MM.1S (cell line): ENCODE measurements around the gene FCAMR.

Source experiments
- DNase-seq: peaks from one replicate; pipeline ENCODE4 v3.0.0-alpha.2; 2015
- H2AFZ ChIP-seq: fragments of 300-600 bp; sonication (generic); 2 replicates; pipeline ENCODE4 v1.6.0; 2016; ENCODE audit warnings: antibody characterized with exemption, low read length
- H3F3A ChIP-seq: fragments of 300-600 bp; sonication (generic); 2 replicates; pipeline ENCODE4 v1.6.1; 2016; ENCODE audit warnings: mild to moderate bottlenecking, antibody characterized with exemption, low read length, moderate library complexity, mixed read lengths; ENCODE audit not compliant: insufficient read depth
- H3K27ac ChIP-seq: fragments of 300-600 bp; sonication (generic); 2 replicates; pipeline ENCODE4 v1.5.1; 2016; ENCODE audit warnings: mild to moderate bottlenecking, low read length
- H3K27me3 ChIP-seq: fragments of 300-600 bp; sonication (generic); replicated peaks from 2 replicates; pipeline ENCODE4 v1.6.0; 2016; ENCODE audit warnings: low read length; ENCODE audit not compliant: insufficient read depth
- H3K36me3 ChIP-seq: fragments of 300-600 bp; sonication (generic); replicated peaks from 2 replicates; pipeline ENCODE4 v1.6.1; 2016; ENCODE audit warnings: mild to moderate bottlenecking, low read length, mixed read lengths; ENCODE audit not compliant: insufficient read depth
- H3K4me1 ChIP-seq: fragments of 300-600 bp; sonication (generic); 2 replicates; pipeline ENCODE4 v1.6.1; 2016; ENCODE audit warnings: low read length, mixed read lengths
- H3K4me2 ChIP-seq: fragments of 300-600 bp; sonication (generic); 2 replicates; pipeline ENCODE4 v1.6.0; 2016; ENCODE audit warnings: low read depth, low read length
- H3K4me3 ChIP-seq: fragments of 300-600 bp; sonication (generic); 2 replicates; pipeline ENCODE4 v1.5.1; 2016; ENCODE audit warnings: low read length, mixed read lengths
- H3K79me2 ChIP-seq: fragments of 300-600 bp; sonication (generic); 2 replicates; pipeline ENCODE4 v1.6.1; 2016; ENCODE audit warnings: mixed run types, low read length, mixed read lengths
- H3K9ac ChIP-seq: fragments of 300-600 bp; sonication (generic); 2 replicates; pipeline ENCODE4 v1.6.1; 2016; ENCODE audit warnings: low read length, mixed read lengths
- H3K9me2 ChIP-seq: fragments of 300-600 bp; sonication (generic); replicated peaks from 2 replicates; pipeline ENCODE4 v1.6.1; 2016; ENCODE audit warnings: mild to moderate bottlenecking, low read length, mixed read lengths; ENCODE audit not compliant: insufficient read depth
- H3K9me3 ChIP-seq: fragments of 300-600 bp; sonication (generic); replicated peaks from 2 replicates; pipeline ENCODE4 v1.6.1; 2016; ENCODE audit warnings: mild to moderate bottlenecking, low read length, mixed read lengths; ENCODE audit not compliant: insufficient read depth
- H4K20me1 ChIP-seq: fragments of 300-600 bp; sonication (generic); 2 replicates; pipeline ENCODE4 v1.6.1; 2016; ENCODE audit warnings: mild to moderate bottlenecking, low read length, moderate library complexity, mixed read lengths; ENCODE audit not compliant: insufficient read depth
- EZH2 ChIP-seq: fragments of 300-600 bp; sonication (generic); optimal IDR thresholded peaks from 2 replicates; pipeline ENCODE3; 2017; ENCODE audit warnings: low read depth, mild to moderate bottlenecking, antibody characterized with exemption, low read length, mixed read lengths
- EZH2phosphoT487 ChIP-seq: fragments of 300-600 bp; sonication (generic); IDR thresholded peaks from 2 replicates; pipeline ENCODE4 v1.6.1; 2018; ENCODE audit warnings: antibody characterized with exemption, low read length
- TF ChIP-seq, protein P1 (sequence below): fragments of 300-600 bp; sonication (generic); IDR thresholded peaks from 2 replicates; pipeline ENCODE4 v1.5.1; 2016; ENCODE audit warnings: antibody characterized with exemption, low read length, mixed read lengths

The FCAMR gene

DNA sequence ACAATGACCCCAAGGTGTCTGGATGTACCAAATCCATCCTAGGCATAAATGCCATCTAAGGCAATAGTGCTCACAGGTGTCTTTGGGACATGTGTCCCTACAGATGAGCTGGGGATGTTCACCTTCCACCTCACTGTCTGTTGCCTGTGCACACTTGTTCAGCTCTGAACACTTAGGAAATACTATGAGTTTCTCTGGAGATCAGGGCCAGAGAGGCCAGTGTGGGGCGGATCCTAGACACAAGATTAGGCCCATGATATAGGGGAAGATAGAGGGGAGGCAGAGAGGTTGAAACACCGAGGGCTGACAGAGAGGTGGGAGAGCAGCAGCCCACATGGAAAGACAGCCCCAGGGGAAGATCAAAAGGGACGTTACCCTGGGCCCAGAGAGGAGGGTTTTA, 36.7 kb upstream of the FCAMR start:
- no peaks in the 10 kb centered on the region for H3K36me3 ChIP-seq
- H3K9me2 ChIP-seq, result no peaks in the 10 kb centered on the region
- no peaks in the 10 kb centered on the region for H3K79me2 ChIP-seq
- H3K27ac ChIP-seq, result no peak overlapping the region
- H3F3A ChIP-seq, result no peaks in the 10 kb centered on the region
- H3K4me3 ChIP-seq, result no peak overlapping the region
- no peaks in the 10 kb centered on the region for H4K20me1 ChIP-seq
- no peaks in the 10 kb centered on the region for H3K9me3 ChIP-seq
- no peak overlapping the region for H2AFZ ChIP-seq
- TF ChIP-seq, protein P1, sequence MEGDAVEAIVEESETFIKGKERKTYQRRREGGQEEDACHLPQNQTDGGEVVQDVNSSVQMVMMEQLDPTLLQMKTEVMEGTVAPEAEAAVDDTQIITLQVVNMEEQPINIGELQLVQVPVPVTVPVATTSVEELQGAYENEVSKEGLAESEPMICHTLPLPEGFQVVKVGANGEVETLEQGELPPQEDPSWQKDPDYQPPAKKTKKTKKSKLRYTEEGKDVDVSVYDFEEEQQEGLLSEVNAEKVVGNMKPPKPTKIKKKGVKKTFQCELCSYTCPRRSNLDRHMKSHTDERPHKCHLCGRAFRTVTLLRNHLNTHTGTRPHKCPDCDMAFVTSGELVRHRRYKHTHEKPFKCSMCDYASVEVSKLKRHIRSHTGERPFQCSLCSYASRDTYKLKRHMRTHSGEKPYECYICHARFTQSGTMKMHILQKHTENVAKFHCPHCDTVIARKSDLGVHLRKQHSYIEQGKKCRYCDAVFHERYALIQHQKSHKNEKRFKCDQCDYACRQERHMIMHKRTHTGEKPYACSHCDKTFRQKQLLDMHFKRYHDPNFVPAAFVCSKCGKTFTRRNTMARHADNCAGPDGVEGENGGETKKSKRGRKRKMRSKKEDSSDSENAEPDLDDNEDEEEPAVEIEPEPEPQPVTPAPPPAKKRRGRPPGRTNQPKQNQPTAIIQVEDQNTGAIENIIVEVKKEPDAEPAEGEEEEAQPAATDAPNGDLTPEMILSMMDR, result no peak
- TF ChIP-seq EZH2 (no peak), EZH2phosphoT487 (no peak)
- DNase-seq, result no peak
- peaks cover 8% of the 10 kb centered on the region; the same call in 1 of the 2 replicates for H3K27me3 ChIP-seq
- H3K4me1 ChIP-seq, result peaks cover 1% of the 10 kb centered on the region
- H3K4me2 ChIP-seq, result no peak overlapping the region
- no peak overlapping the region for H3K9ac ChIP-seq

DNA sequence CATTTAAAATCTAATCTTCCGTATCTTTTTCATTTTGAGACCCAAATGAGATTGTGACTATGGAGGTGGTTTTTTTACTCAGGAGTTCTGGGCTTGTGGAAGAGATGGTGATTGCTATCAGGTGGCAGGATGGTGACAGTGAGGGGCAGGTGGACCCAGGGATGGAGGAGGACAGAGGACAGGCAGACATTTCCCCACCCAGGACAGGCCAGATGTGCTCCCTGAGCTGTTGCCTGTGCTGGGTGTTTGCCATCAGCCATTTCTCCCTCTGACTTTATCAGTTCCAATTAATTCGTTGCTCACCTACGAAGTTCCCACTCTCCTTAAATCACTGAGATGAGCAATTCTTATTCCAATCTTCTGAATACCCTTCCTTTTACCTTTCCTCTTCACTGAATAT, 35.8 kb upstream of the FCAMR start:
- H3K9me3 ChIP-seq, result no peaks in the 10 kb centered on the region
- TF ChIP-seq EZH2phosphoT487 (no peak), EZH2 (no peak)
- TF ChIP-seq, protein P1, result no peak
- no peak overlapping the region for H3K27ac ChIP-seq
- H3K4me2 ChIP-seq, result no peak overlapping the region
- no peaks in the 10 kb centered on the region for H3K9me2 ChIP-seq
- no peaks in the 10 kb centered on the region for H3K36me3 ChIP-seq
- no peak overlapping the region for H3K4me3 ChIP-seq
- H3K9ac ChIP-seq, result no peak overlapping the region
- no peak overlapping the region for H2AFZ ChIP-seq
- peaks cover 6% of the 10 kb centered on the region for H3K4me1 ChIP-seq
- DNase-seq, result no peak
- H3K27me3 ChIP-seq, result peaks cover 8% of the 10 kb centered on the region; the same call in 1 of the 2 replicates
- H3F3A ChIP-seq, result no peaks in the 10 kb centered on the region
- H3K79me2 ChIP-seq, result no peaks in the 10 kb centered on the region
- no peaks in the 10 kb centered on the region for H4K20me1 ChIP-seq

DNA sequence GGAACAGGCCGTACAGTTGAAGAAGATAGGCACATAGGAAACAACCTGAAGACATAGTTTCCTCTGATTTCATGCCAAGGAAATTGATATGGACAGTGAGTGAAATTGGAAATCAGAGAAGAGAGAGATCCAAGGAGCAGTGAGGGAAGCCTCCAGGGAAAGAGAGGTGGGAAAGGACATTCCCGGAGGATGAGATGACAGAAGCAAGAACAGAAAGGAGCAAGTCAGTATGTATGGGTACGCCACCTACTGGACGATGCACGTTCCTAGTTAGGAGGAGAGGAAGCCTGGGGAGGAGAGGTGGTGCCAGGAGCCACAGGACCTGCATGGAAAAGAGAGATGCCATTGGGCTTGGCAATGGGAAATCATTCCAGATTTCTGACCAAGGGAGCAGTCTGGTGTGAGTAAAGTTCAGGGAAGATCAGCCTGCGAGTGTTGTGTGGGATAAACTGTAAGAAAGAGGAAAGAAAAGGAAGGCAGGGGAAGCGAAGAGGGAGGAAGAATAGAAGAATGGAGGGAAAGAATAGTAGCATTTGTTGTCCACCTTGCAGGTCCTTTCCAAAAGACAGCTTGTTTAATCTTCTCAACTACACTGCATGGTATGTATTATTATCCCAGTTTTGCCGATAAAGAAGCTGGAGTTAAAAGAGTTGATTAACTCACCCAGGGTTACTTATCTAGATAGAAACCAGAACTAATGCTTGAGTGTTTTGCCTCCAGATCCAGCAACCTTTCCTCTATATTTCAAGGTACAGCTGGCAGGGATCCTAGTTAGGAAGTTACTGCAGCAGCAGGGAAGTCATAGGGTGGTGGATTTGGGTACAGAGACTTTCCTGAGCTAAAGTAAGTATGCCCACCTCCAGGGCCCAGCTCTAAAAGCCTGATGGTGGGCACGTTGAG, 34.9 kb upstream of the FCAMR start:
- Histone ChIP-seq H3K9ac (no peak overlapping the region), H3K27me3 (peaks cover 8% of the 10 kb centered on the region; the same call in 1 of the 2 replicates), H2AFZ (peak overlapping the region; percentile 36), H3K36me3 (no peaks in the 10 kb centered on the region), H3K4me2 (no peak overlapping the region), H3F3A (no peaks in the 10 kb centered on the region), H4K20me1 (no peaks in the 10 kb centered on the region), H3K79me2 (no peaks in the 10 kb centered on the region), H3K27ac (no peak overlapping the region), H3K4me3 (no peak overlapping the region), H3K9me3 (no peaks in the 10 kb centered on the region), H3K4me1 (peaks cover 6% of the 10 kb centered on the region), H3K9me2 (no peaks in the 10 kb centered on the region)
- TF ChIP-seq EZH2, result no peak
- TF ChIP-seq, protein P1, result peak; percentile 97
- peak; percentile 54 for DNase-seq
